ENCODE data around the gene CPA3.

CPA3 gene

DNA sequence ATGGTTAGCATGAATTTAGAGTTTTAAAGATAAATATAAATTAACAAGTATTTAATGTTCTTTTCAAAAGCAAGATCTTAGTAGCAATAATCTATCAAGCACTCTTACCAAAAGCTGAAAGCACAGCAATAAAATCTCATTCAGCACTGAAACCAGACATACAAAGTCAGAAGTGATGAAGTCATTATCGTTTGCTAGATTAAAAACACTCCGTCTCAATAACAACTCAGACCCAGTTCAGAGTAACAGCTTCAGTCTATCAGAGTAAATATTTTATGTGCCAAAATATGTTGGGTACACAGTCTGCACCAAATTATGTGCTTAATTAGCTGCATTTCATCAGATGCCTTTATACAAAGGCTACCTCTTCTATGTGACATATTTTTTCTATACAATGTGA, 41.6 kb downstream of the CPA3 start:
- Histone ChIP-seq H3K9ac (ENCODE audit: low read depth, low read length) (no peak overlapping the region), H3K79me2 (ENCODE audit: insufficient read depth, low read length) (no peaks in the 10 kb centered on the region)

DNA sequence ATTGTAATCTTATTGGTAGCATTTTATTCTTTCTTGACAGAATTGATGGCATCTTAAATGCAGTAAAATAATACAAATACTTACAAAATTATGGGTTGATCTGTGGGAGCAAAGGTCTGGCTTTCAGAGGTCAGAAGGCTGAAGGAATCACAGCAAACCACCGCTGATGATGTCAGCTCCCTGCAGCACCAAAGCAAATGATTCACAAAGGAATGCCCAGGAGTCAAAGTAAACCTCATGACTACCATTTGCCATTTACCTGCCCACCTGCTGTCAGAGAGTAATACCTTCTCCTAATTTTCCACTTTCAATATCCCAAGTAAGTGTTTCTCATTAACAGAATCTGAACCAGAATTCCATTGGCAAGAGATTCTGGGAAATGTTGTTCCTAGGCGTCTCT, 46.1 kb downstream of the CPA3 start:
- H4K20me1 ChIP-seq (ENCODE audit: insufficient read depth, low read length) = no peaks in the 10 kb centered on the region
- DNase-seq (no peak), ATAC-seq (ENCODE audit: insufficient read depth, low read depth) (no peak)
- no peaks in the 10 kb centered on the region for H3K79me2 ChIP-seq (ENCODE audit: insufficient read depth, low read length)
- no peak overlapping the region for H3K27ac ChIP-seq (ENCODE audit: low read length)
- TF ChIP-seq, protein P1, sequence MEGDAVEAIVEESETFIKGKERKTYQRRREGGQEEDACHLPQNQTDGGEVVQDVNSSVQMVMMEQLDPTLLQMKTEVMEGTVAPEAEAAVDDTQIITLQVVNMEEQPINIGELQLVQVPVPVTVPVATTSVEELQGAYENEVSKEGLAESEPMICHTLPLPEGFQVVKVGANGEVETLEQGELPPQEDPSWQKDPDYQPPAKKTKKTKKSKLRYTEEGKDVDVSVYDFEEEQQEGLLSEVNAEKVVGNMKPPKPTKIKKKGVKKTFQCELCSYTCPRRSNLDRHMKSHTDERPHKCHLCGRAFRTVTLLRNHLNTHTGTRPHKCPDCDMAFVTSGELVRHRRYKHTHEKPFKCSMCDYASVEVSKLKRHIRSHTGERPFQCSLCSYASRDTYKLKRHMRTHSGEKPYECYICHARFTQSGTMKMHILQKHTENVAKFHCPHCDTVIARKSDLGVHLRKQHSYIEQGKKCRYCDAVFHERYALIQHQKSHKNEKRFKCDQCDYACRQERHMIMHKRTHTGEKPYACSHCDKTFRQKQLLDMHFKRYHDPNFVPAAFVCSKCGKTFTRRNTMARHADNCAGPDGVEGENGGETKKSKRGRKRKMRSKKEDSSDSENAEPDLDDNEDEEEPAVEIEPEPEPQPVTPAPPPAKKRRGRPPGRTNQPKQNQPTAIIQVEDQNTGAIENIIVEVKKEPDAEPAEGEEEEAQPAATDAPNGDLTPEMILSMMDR (IDR thresholded peaks at IDR 0.05; ENCODE audit: borderline replicate concordance, extremely low read depth, low read length, poor library complexity, severe bottlenecking) = no peak
- no peak for TF ChIP-seq EZH2 (IDR thresholded peaks at IDR 0.05; ENCODE audit: borderline replicate concordance, low read depth, low read length, severe bottlenecking)
- no peak overlapping the region for H3K9ac ChIP-seq (ENCODE audit: low read depth, low read length)
- H3K4me1 ChIP-seq (ENCODE audit: insufficient read depth, low read length) = no peaks in the 10 kb centered on the region
- no peaks in the 10 kb centered on the region for H3K36me3 ChIP-seq (ENCODE audit: insufficient read depth, low read length)
- no peak overlapping the region for H3K4me2 ChIP-seq (ENCODE audit: insufficient read depth, low read length)
- H2AFZ ChIP-seq (ENCODE audit: low read depth, low read length) = no peak overlapping the region
- H3K9me3 ChIP-seq (ENCODE audit: insufficient read depth, low read length, severe bottlenecking) = no peaks in the 10 kb centered on the region
- peaks cover 7% of the 10 kb centered on the region for H3K27me3 ChIP-seq (ENCODE audit: insufficient read depth, low read length, poor library complexity)
- no peak overlapping the region for H3K4me3 ChIP-seq (ENCODE audit: low read depth in 1 of 2, low read length in 2 of 2)

More for the DNA sequence above, 41.6 kb downstream of the CPA3 start:
- H2AFZ ChIP-seq (ENCODE audit: low read depth, low read length) = no peak overlapping the region
- TF ChIP-seq, protein P1 (IDR thresholded peaks at IDR 0.05; ENCODE audit: borderline replicate concordance, extremely low read depth, low read length, poor library complexity, severe bottlenecking) = no peak
- TF ChIP-seq EZH2 (IDR thresholded peaks at IDR 0.05; ENCODE audit: borderline replicate concordance, low read depth, low read length, severe bottlenecking) = no peak
- H3K27ac ChIP-seq (ENCODE audit: low read length) = no peak overlapping the region
- no peaks in the 10 kb centered on the region for H3K9me3 ChIP-seq (ENCODE audit: insufficient read depth, low read length, severe bottlenecking)
- H3K36me3 ChIP-seq (ENCODE audit: insufficient read depth, low read length) = no peaks in the 10 kb centered on the region
- H3K27me3 ChIP-seq (ENCODE audit: insufficient read depth, low read length, poor library complexity) = peaks cover 3% of the 10 kb centered on the region
- no peak overlapping the region for H3K4me2 ChIP-seq (ENCODE audit: insufficient read depth, low read length)
- no peak for DNase-seq
- H4K20me1 ChIP-seq (ENCODE audit: insufficient read depth, low read length) = no peaks in the 10 kb centered on the region
- no peak for ATAC-seq (ENCODE audit: insufficient read depth, low read depth)
- H3K4me3 ChIP-seq (ENCODE audit: low read depth in 1 of 2, low read length in 2 of 2) = no peak overlapping the region
- no peaks in the 10 kb centered on the region for H3K4me1 ChIP-seq (ENCODE audit: insufficient read depth, low read length)

GRCh38 chr3:148911592-148911991, 46.5 kb downstream of the CPA3 start:
- no peak for ATAC-seq (ENCODE audit: insufficient read depth, low read depth)
- no peak overlapping the region for H3K4me2 ChIP-seq (ENCODE audit: insufficient read depth, low read length)
- TF ChIP-seq, protein P1 (IDR thresholded peaks at IDR 0.05; ENCODE audit: borderline replicate concordance, extremely low read depth, low read length, poor library complexity, severe bottlenecking) = no peak
- no peak for TF ChIP-seq EZH2 (IDR thresholded peaks at IDR 0.05; ENCODE audit: borderline replicate concordance, low read depth, low read length, severe bottlenecking)
- no peak overlapping the region for H3K9ac ChIP-seq (ENCODE audit: low read depth, low read length)
- peaks cover 7% of the 10 kb centered on the region for H3K27me3 ChIP-seq (ENCODE audit: insufficient read depth, low read length, poor library complexity)
- H3K4me1 ChIP-seq (ENCODE audit: insufficient read depth, low read length) = no peaks in the 10 kb centered on the region
- H4K20me1 ChIP-seq (ENCODE audit: insufficient read depth, low read length) = no peaks in the 10 kb centered on the region
- no peak overlapping the region for H2AFZ ChIP-seq (ENCODE audit: low read depth, low read length)
- no peak overlapping the region for H3K27ac ChIP-seq (ENCODE audit: low read length)
- no peaks in the 10 kb centered on the region for H3K79me2 ChIP-seq (ENCODE audit: insufficient read depth, low read length)
- no peaks in the 10 kb centered on the region for H3K9me3 ChIP-seq (ENCODE audit: insufficient read depth, low read length, severe bottlenecking)
- H3K4me3 ChIP-seq (ENCODE audit: low read depth in 1 of 2, low read length in 2 of 2) = no peak overlapping the region
- no peak for DNase-seq
- no peaks in the 10 kb centered on the region for H3K36me3 ChIP-seq (ENCODE audit: insufficient read depth, low read length)
